Fibroblast of peridontal ligament (primary cell): ENCODE results near the gene GPA33.
"Not testable (repeated sequence)": the region's sequence is repeated elsewhere in the genome, so short reads cannot be mapped to it uniquely, and the experiment has no call there.

ENCODE experiments used
- DNase-seq: peaks from one replicate; pipeline ENCODE4 v3.0.0-alpha.2; 2010; ENCODE audit errors: extremely low read depth

GPA33 gene

GRCh38 chr1:167057241-167057688, 32.9 kb downstream of the GPA33 start:
- peak; percentile 8 for DNase-seq

- DNase-seq, result no peak
These were observed 33.5 kb downstream of the GPA33 start for GRCh38 chr1:167056529-167057231.

GRCh38 chr1:167054946-167055630, 35.1 kb downstream of the GPA33 start:
- DNase-seq, result no peak

GRCh38 chr1:167054531-167054930, 35.6 kb downstream of the GPA33 start:
- no peak for DNase-seq

- no peak for DNase-seq
These were observed 37.8 kb downstream of the GPA33 start for GRCh38 chr1:167052389-167052788.

- DNase-seq, result no peak
These were observed 38.3 kb downstream of the GPA33 start for GRCh38 chr1:167051907-167052306.

GRCh38 chr1:167043752-167044488, 46.3 kb downstream of the GPA33 start:
- DNase-seq, result peak; percentile 18

- no peak for DNase-seq
These were observed 56.5 kb downstream of the GPA33 start for GRCh38 chr1:167033646-167034045.

- not testable (repeated sequence) for DNase-seq
These were observed 60.6 kb downstream of the GPA33 start for GRCh38 chr1:167029553-167029952.

GRCh38 chr1:167022384-167022783, 67.8 kb downstream of the GPA33 start:
- DNase-seq, result no peak

- no peak for DNase-seq
These were observed 74.0 kb downstream of the GPA33 start for GRCh38 chr1:167016100-167016750.

- no peak for DNase-seq
These were observed 76.9 kb downstream of the GPA33 start for GRCh38 chr1:167013108-167013929.

- DNase-seq, result no peak
These were observed 77.6 kb downstream of the GPA33 start for GRCh38 chr1:167012570-167012969.

- no peak for DNase-seq
These were observed 78.5 kb downstream of the GPA33 start for GRCh38 chr1:167011560-167012191.

- no peak for DNase-seq
These were observed 86.5 kb downstream of the GPA33 start for GRCh38 chr1:167003711-167004110.
